Measurements from ENCODE around the gene BSN.

The BSN gene

DNA sequence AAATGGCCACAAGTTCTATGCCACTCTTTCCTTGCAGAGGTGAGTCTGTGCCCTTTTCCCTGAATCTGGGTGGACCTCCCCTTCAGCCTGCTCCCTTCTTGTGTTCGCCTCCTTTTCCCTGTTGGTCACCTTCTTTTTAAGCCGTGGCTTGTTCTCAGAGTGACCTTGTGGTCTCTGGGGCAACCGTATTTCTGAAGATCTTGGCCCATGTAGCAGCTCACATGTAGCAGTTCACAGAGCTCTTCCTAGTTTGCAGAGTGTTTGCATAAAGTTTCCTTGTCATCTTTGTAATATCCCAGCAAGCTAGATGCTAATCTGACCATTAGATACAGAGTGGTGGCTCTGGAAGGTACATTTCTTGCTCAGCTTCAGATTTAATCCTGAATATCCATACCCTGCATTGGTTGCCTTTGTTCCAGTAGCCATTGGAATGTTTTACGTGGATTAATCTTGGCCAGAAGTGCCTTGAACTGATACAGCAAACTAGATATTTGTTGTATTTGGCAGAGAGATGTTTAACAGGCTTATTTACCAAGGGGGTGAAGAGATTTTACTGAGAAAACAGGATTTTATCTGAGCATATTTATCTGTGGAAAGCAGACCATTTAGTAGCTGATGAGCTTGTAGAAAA lies 40.7 kb upstream of the BSN start:
- TF ChIP-seq, protein P1, sequence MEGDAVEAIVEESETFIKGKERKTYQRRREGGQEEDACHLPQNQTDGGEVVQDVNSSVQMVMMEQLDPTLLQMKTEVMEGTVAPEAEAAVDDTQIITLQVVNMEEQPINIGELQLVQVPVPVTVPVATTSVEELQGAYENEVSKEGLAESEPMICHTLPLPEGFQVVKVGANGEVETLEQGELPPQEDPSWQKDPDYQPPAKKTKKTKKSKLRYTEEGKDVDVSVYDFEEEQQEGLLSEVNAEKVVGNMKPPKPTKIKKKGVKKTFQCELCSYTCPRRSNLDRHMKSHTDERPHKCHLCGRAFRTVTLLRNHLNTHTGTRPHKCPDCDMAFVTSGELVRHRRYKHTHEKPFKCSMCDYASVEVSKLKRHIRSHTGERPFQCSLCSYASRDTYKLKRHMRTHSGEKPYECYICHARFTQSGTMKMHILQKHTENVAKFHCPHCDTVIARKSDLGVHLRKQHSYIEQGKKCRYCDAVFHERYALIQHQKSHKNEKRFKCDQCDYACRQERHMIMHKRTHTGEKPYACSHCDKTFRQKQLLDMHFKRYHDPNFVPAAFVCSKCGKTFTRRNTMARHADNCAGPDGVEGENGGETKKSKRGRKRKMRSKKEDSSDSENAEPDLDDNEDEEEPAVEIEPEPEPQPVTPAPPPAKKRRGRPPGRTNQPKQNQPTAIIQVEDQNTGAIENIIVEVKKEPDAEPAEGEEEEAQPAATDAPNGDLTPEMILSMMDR (IDR thresholded peaks at IDR 0.05; ENCODE audit: low read depth, low read length, missing control alignments) = no peak
- H3K4me3 ChIP-seq (replicated peaks; ENCODE audit: low read depth, low read length) = no peak overlapping the region
- DNase-seq (ENCODE audit: extremely low read depth, low read depth) = no peak

DNA sequence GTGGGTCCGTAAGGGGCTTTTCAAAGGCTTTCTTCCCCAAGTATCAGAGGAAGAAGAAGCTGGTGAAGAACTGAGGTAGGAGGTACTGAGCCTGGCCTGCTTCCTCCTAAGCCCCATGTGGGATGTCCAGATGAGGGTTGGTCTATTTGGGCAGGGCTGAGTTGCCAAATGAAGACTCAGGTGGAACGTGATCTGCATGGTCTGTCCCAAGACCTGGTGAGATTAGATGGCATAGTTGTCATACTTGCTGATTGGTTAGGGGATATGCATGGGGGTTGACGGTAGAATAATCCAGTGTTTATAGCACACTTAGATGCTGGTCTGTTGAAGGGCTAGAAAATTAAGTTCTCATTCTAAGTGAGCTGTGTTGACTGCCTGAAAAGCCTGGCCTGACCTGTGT lies 36.3 kb upstream of the BSN start:
- no peak overlapping the region for H3K4me3 ChIP-seq (replicated peaks; ENCODE audit: low read depth, low read length)
- TF ChIP-seq, protein P1 (IDR thresholded peaks at IDR 0.05; ENCODE audit: low read depth, low read length, missing control alignments) = no peak
- DNase-seq (ENCODE audit: extremely low read depth, low read depth) = no peak

DNA sequence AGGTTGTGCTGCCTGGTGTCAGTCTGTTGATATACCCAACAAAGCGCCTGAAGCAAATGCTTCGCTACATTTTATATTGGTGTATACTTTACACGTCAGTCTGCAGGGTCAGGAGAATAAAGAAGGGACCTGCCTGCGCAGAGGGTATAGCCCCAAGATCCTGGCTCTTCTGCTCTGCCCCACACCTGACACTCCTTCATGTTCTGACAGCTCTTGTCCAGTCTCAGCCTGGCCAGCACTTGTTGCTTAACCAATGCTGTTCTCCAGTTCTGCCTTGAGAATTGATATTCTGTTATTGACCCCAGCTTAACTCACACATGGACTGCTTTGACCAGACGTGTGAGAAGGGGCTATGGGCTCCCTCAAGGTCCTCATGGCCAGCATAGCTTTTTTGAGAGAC lies 35.8 kb upstream of the BSN start:
- H3K4me3 ChIP-seq (replicated peaks; ENCODE audit: low read depth, low read length) = no peak overlapping the region
- TF ChIP-seq, protein P1 (IDR thresholded peaks at IDR 0.05; ENCODE audit: low read depth, low read length, missing control alignments) = no peak
- no peak for DNase-seq (ENCODE audit: extremely low read depth, low read depth)

GRCh38 chr3:49519296-49519695 lies 35.0 kb upstream of the BSN start:
- TF ChIP-seq, protein P1 (IDR thresholded peaks at IDR 0.05; ENCODE audit: low read depth, low read length, missing control alignments) = no peak
- DNase-seq (ENCODE audit: extremely low read depth, low read depth) = no peak
- H3K4me3 ChIP-seq (replicated peaks; ENCODE audit: low read depth, low read length) = no peak overlapping the region

- no peak for DNase-seq (ENCODE audit: extremely low read depth, low read depth)
- H3K4me3 ChIP-seq (replicated peaks; ENCODE audit: low read depth, low read length) = no peak overlapping the region
- TF ChIP-seq, protein P1 (IDR thresholded peaks at IDR 0.05; ENCODE audit: low read depth, low read length, missing control alignments) = no peak
Measured at GRCh38 chr3:49519916-49520385, 34.3 kb upstream of the BSN start.

DNA sequence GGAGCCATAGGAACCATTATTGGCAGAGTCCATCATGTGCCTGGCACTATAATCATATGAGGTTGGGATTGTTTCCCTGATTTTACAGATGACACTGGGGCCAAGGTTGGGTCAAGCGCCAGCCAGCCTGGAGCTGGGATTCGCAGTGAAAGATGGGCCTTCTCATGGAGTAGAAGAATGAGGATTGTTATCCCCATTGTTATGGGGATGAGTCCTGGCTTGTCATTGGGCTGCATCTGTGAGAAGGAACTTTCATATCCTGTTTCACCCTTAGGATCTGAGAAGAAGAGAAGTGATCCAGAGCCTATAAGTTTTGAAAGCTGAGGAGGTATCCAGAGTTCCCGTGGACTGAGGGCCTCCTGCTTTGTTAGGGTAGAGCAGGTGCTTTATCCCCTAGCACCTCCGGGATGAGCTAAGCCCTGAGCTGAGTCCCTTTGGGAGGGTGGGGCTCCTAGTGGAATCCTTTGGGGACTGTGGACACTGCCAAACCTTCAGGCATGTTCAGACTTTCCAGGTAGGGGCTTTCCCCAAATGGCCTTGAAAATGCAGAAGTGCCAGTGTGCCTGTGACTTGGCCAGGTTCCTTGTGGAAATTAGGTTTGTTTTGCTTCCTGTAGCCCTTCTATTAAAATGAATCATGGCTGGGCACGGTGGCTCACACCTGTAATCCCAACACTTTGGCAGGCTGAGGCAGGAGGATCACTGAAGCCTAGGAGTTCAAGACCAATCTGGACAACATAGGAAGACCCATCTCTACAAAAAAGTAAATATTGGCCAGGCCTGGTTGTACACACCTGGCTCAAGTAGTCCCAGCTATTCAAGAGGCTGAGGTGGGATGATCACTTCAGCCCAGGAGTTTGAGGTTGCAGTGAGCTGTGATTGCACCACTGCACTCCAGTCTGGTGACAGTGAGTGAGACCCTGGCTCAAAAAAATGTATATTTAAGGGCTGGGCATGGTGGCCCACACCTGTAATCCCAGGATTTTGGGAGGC lies 30.2 kb upstream of the BSN start:
- DNase-seq (ENCODE audit: extremely low read depth, low read depth) = no peak
- TF ChIP-seq, protein P1 (IDR thresholded peaks at IDR 0.05; ENCODE audit: low read depth, low read length, missing control alignments) = no peak
- no peak overlapping the region for H3K4me3 ChIP-seq (replicated peaks; ENCODE audit: low read depth, low read length)
